Measurements from ENCODE around the gene DLGAP1.
"Not testable (repeated sequence)": the region's sequence is repeated elsewhere in the genome, so short reads cannot be mapped to it uniquely, and the experiment has no call there.

Gene DLGAP1

DNA sequence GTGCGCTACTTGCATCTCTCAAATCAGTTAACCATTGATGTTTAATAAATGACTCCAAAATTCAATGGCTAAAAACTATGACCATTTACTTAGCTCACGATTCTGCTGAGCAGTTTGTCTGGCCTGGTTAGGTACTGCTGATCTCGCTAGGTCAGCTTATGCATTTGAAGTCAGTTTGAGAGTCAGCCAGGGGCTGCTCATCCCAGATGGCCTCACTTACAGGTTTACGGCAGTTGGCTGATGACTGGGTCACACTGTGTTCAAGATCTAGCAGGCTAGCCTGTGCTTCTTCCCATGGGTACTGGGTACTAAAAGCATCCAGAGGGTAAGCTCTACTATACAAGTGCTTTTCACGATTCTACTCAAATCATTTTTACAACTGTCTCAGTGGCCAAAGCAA is 122.1 kb downstream of the DLGAP1 start:
- no peaks in the 10 kb centered on the region for H3K36me3 ChIP-seq (ENCODE audit: insufficient read depth, low read length)
- peaks cover 11% of the 10 kb centered on the region for H3K9me3 ChIP-seq (replicated peaks; ENCODE audit: low read length)
- H3K4me1 ChIP-seq (ENCODE audit: control insufficient read depth, insufficient read depth, low read length) = no peaks in the 10 kb centered on the region
- no peak overlapping the region for H3K4me2 ChIP-seq (ENCODE audit: low read length)
- no peak overlapping the region for H3K4me3 ChIP-seq (ENCODE audit: low read length)
- no peak overlapping the region for H3K9ac ChIP-seq (ENCODE audit: low read depth, low read length)
- no peaks in the 10 kb centered on the region for H3K27me3 ChIP-seq (ENCODE audit: control insufficient read depth, insufficient read depth, low read length)

DNA sequence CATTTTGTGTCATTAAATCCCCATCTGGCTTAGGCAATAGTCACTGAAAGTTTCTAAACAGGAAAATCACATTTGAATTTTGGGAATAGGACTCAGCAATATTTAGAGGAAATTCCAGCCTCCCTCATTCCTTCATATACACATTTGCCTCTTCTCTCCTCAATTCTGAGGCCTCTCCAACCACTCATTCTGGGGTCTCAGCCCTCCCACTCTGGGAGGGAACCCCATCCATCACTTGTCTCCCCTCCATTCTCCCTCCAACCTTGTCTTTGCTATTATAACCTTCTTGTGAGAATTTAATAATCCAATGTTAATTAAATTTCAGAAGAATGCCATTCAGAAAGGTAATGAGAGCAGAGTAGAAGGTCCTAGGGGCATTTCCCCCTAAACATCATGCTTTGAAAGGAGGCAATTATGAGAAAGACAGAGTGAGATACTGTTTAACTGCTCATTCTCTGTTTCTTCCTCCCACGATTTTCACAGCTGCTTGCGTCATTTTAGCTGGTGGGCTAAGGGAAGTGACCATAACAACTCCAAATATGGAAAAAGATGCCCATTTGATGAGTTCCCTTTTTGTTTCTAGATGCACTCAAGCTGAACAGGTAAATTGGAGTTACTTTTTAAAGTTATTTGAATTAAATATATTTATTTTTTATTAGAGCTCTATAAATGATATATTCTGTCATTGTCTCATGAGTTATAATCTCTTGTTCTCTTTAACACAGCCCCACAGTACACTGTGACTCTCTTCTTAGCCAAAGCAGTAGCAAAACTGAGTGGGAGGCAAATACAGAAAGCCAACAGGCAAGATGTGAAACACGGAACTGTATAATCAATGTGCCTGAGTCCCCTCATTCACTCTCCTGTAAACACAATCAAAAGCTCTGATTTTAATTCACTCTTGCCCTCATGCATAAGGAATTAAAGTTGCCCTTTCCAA is 135.1 kb downstream of the DLGAP1 start:
- Histone ChIP-seq H3K36me3 (ENCODE audit: insufficient read depth, low read length) (no peaks in the 10 kb centered on the region), H3K4me1 (ENCODE audit: control insufficient read depth, insufficient read depth, low read length) (no peaks in the 10 kb centered on the region), H3K4me2 (ENCODE audit: low read length) (no peak overlapping the region), H3K9ac (ENCODE audit: low read depth, low read length) (no peak overlapping the region), H3K27me3 (ENCODE audit: control insufficient read depth, insufficient read depth, low read length) (no peaks in the 10 kb centered on the region), H3K9me3 (replicated peaks; ENCODE audit: low read length) (peaks cover 10% of the 10 kb centered on the region), H3K4me3 (ENCODE audit: low read length) (no peak overlapping the region)

GRCh38 chr18:4318311-4318710 is 136.8 kb downstream of the DLGAP1 start:
- Histone ChIP-seq H3K4me3 (ENCODE audit: low read length) (no peak overlapping the region), H3K9me3 (replicated peaks; ENCODE audit: low read length) (peaks cover 14% of the 10 kb centered on the region), H3K9ac (ENCODE audit: low read depth, low read length) (no peak overlapping the region), H3K36me3 (ENCODE audit: insufficient read depth, low read length) (no peaks in the 10 kb centered on the region), H3K4me2 (ENCODE audit: low read length) (no peak overlapping the region), H3K27me3 (ENCODE audit: control insufficient read depth, insufficient read depth, low read length) (no peaks in the 10 kb centered on the region), H3K4me1 (ENCODE audit: control insufficient read depth, insufficient read depth, low read length) (no peaks in the 10 kb centered on the region)

GRCh38 chr18:4311945-4312344 is 143.2 kb downstream of the DLGAP1 start:
- not testable (repeated sequence) for H3K36me3 ChIP-seq (ENCODE audit: insufficient read depth, low read length); H3K4me1 ChIP-seq (ENCODE audit: control insufficient read depth, insufficient read depth, low read length); H3K4me3 ChIP-seq (ENCODE audit: low read length); H3K9ac ChIP-seq (ENCODE audit: low read depth, low read length); H3K4me2 ChIP-seq (ENCODE audit: low read length); H3K27me3 ChIP-seq (ENCODE audit: control insufficient read depth, insufficient read depth, low read length)
- H3K9me3 ChIP-seq (replicated peaks; ENCODE audit: low read length) = peaks cover 16% of the 10 kb centered on the region

DNA sequence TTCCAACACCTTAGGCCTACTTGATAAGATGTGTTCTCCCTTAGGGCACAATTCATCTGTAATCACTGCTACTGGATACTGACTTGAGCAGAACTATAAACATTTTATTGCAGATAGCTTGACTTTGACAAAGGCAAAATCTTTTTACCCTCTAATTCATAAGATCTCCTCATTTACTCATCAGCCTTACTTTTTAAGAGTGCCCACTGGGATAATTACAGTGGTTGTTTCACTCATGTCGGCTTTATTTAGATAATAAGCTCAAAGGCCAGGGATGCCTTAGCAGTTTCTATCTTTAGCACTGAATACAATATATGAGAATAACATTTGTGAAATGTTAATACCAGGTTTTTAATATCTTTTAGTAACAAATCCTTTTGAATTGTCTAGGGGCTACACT is 144.0 kb downstream of the DLGAP1 start:
- no peak overlapping the region for H3K9ac ChIP-seq (ENCODE audit: low read depth, low read length)
- H3K4me3 ChIP-seq (ENCODE audit: low read length) = no peak overlapping the region
- no peaks in the 10 kb centered on the region for H3K36me3 ChIP-seq (ENCODE audit: insufficient read depth, low read length)
- H3K27me3 ChIP-seq (ENCODE audit: control insufficient read depth, insufficient read depth, low read length) = no peaks in the 10 kb centered on the region
- peaks cover 11% of the 10 kb centered on the region for H3K9me3 ChIP-seq (replicated peaks; ENCODE audit: low read length)
- H3K4me1 ChIP-seq (ENCODE audit: control insufficient read depth, insufficient read depth, low read length) = no peaks in the 10 kb centered on the region
- no peak overlapping the region for H3K4me2 ChIP-seq (ENCODE audit: low read length)

- Histone ChIP-seq H3K36me3 (ENCODE audit: insufficient read depth, low read length) (no peaks in the 10 kb centered on the region), H3K9me3 (replicated peaks; ENCODE audit: low read length) (peaks cover 11% of the 10 kb centered on the region), H3K27me3 (ENCODE audit: control insufficient read depth, insufficient read depth, low read length) (no peaks in the 10 kb centered on the region), H3K4me3 (ENCODE audit: low read length) (no peak overlapping the region), H3K4me1 (ENCODE audit: control insufficient read depth, insufficient read depth, low read length) (no peaks in the 10 kb centered on the region), H3K9ac (ENCODE audit: low read depth, low read length) (no peak overlapping the region), H3K4me2 (ENCODE audit: low read length) (no peak overlapping the region)
Measured at GRCh38 chr18:4309227-4309626, 145.9 kb downstream of the DLGAP1 start.

- peaks cover 9% of the 10 kb centered on the region for H3K9me3 ChIP-seq (replicated peaks; ENCODE audit: low read length)
- no peak overlapping the region for H3K4me2 ChIP-seq (ENCODE audit: low read length)
- no peaks in the 10 kb centered on the region for H3K4me1 ChIP-seq (ENCODE audit: control insufficient read depth, insufficient read depth, low read length)
- H3K27me3 ChIP-seq (ENCODE audit: control insufficient read depth, insufficient read depth, low read length) = no peaks in the 10 kb centered on the region
- no peak overlapping the region for H3K4me3 ChIP-seq (ENCODE audit: low read length)
- H3K36me3 ChIP-seq (ENCODE audit: insufficient read depth, low read length) = no peaks in the 10 kb centered on the region
- no peak overlapping the region for H3K9ac ChIP-seq (ENCODE audit: low read depth, low read length)
Measured at GRCh38 chr18:4308576-4308975, 146.5 kb downstream of the DLGAP1 start.

- no peaks in the 10 kb centered on the region for H3K4me1 ChIP-seq (ENCODE audit: control insufficient read depth, insufficient read depth, low read length)
- peaks cover under 1% of the 10 kb centered on the region for H3K9me3 ChIP-seq (replicated peaks; ENCODE audit: low read length)
- no peaks in the 10 kb centered on the region for H3K27me3 ChIP-seq (ENCODE audit: control insufficient read depth, insufficient read depth, low read length)
- H3K36me3 ChIP-seq (ENCODE audit: insufficient read depth, low read length) = no peaks in the 10 kb centered on the region
- H3K4me3 ChIP-seq (ENCODE audit: low read length) = no peak overlapping the region
- no peak overlapping the region for H3K4me2 ChIP-seq (ENCODE audit: low read length)
- H3K9ac ChIP-seq (ENCODE audit: low read depth, low read length) = no peak overlapping the region
Measured at GRCh38 chr18:4299395-4299794, 155.7 kb downstream of the DLGAP1 start.

DNA sequence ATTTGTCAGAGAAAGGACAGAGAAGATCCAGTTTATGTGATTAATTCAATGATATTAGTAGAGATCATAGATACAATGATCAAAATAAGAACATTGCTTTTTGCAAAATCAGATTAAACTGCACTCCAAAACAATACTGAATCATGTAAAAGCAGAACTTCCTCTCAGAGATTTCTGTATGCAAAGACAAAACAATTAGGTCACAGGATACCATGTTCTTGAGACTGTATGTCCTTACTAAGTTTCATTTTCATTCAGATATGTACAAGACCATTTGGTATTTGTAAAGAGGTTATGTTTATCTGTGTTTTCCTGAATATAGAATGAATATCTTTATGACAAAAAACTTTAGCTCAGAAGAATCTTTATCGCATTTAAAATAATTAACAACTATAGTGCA is 161.8 kb downstream of the DLGAP1 start:
- no peak overlapping the region for H3K4me2 ChIP-seq (ENCODE audit: low read length)
- no peak overlapping the region for H3K9ac ChIP-seq (ENCODE audit: low read depth, low read length)
- no peaks in the 10 kb centered on the region for H3K36me3 ChIP-seq (ENCODE audit: insufficient read depth, low read length)
- H3K27me3 ChIP-seq (ENCODE audit: control insufficient read depth, insufficient read depth, low read length) = no peaks in the 10 kb centered on the region
- H3K4me3 ChIP-seq (ENCODE audit: low read length) = no peak overlapping the region
- H3K9me3 ChIP-seq (replicated peaks; ENCODE audit: low read length) = peaks cover 4% of the 10 kb centered on the region
- H3K4me1 ChIP-seq (ENCODE audit: control insufficient read depth, insufficient read depth, low read length) = no peaks in the 10 kb centered on the region

DNA sequence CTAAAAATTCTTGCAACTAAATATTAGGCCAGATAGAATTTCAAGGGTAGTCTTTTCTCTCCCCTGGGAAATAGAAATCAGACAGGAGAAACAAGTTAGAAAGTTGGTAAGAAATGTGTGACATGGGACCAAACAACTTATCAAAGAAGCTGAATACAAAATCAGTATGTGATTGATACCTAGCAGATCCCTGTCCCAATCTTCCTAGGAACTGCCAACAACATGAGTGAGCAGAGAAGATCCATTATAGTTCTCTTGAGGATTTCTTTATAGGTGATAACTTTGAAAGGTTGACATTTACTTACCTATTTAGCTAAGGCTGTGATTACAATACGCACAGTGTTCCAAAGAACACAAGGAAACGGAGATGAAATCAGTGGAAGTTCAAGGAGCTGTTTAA is 162.4 kb downstream of the DLGAP1 start:
- H3K4me2 ChIP-seq (ENCODE audit: low read length) = no peak overlapping the region
- no peak overlapping the region for H3K4me3 ChIP-seq (ENCODE audit: low read length)
- no peak overlapping the region for H3K9ac ChIP-seq (ENCODE audit: low read depth, low read length)
- H3K27me3 ChIP-seq (ENCODE audit: control insufficient read depth, insufficient read depth, low read length) = no peaks in the 10 kb centered on the region
- H3K36me3 ChIP-seq (ENCODE audit: insufficient read depth, low read length) = no peaks in the 10 kb centered on the region
- H3K4me1 ChIP-seq (ENCODE audit: control insufficient read depth, insufficient read depth, low read length) = no peaks in the 10 kb centered on the region
- H3K9me3 ChIP-seq (replicated peaks; ENCODE audit: low read length) = peaks cover 4% of the 10 kb centered on the region

DNA sequence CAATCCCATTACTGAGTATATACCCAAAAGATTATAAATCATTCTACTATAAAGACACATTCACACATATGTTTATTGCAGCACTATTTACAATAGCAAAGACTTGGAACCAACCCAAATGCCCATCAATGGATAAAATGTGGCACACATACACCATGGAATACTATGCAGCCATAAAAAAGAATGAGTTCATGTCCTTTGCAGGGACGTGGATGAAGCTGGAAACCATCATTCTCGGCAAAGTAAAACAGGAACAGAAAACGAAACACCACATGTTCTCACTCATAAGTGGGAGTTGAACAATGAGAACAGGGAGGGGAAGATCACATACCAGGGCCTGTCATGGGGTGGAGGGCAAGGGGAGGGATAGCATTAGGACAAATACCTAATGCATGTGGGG is 167.8 kb downstream of the DLGAP1 start:
- not testable (repeated sequence) for H3K36me3 ChIP-seq (ENCODE audit: insufficient read depth, low read length); H3K4me1 ChIP-seq (ENCODE audit: control insufficient read depth, insufficient read depth, low read length); H3K4me3 ChIP-seq (ENCODE audit: low read length); H3K4me2 ChIP-seq (ENCODE audit: low read length); H3K9me3 ChIP-seq (replicated peaks; ENCODE audit: low read length); H3K27me3 ChIP-seq (ENCODE audit: control insufficient read depth, insufficient read depth, low read length); H3K9ac ChIP-seq (ENCODE audit: low read depth, low read length)

DNA sequence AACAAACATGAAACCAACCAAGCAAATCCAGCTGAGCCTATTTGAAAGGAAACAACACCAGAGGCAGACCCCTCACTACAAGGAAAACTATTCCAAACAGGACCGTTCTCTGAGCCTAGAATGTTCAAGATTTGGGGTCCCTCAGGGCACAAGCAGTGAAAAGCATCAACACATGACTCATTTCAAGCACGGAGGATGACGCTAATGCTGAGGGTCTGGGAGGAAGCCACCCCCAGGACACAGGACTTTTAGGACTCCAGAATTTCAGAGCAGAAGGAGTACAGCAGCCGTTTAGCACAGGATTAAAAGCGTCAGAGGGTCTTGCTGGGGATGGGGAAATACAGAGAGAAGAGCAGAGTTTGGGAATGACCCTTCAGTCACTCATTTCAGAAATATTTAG is 168.9 kb downstream of the DLGAP1 start:
- H3K27me3 ChIP-seq (ENCODE audit: control insufficient read depth, insufficient read depth, low read length) = no peaks in the 10 kb centered on the region
- H3K9me3 ChIP-seq (replicated peaks; ENCODE audit: low read length) = no peaks in the 10 kb centered on the region
- H3K4me3 ChIP-seq (ENCODE audit: low read length) = no peak overlapping the region
- H3K4me1 ChIP-seq (ENCODE audit: control insufficient read depth, insufficient read depth, low read length) = no peaks in the 10 kb centered on the region
- no peak overlapping the region for H3K9ac ChIP-seq (ENCODE audit: low read depth, low read length)
- no peak overlapping the region for H3K4me2 ChIP-seq (ENCODE audit: low read length)
- H3K36me3 ChIP-seq (ENCODE audit: insufficient read depth, low read length) = no peaks in the 10 kb centered on the region
